GM19397 (cell line): Measurements from ENCODE around the gene TPGS2.

ENCODE experiments used
- ATAC-seq: cut with Tn5 transposase; IDR thresholded peaks from one replicate; pipeline ENCODE4 v1.9.1; 2021; ENCODE audit warnings: mild to moderate bottlenecking, moderate library complexity; ENCODE audit not compliant: unreplicated experiment

TPGS2 gene

DNA sequence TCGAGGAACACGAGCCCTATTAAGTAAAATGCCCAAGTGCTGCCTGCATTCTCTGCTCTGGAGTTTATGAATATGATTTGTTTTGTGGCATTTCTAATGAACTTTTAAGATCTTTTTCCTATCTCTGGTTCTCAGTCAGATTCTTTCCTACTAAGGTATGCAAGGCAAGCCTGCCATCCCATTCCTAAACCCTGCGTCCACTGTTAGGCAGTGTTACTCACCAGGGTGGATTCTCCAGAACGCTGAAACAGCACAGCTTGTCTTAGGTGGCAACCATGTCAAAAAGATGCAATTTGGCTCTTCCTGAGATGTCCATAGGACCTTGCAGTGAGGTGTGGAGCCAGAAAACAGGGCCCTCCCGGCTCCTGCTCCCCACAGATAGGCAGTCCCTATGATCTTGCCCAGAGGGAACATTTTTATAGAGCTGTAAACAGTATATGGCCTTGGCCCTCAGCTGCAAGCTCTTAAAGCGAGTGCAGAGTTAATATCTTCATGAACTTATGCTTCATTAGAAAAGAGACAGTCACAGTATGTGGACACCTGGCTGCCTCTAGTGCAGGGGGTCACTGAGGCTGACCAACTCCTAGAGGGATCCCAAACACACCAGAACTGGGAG, 84.4 kb downstream of the TPGS2 start:
- ATAC-seq, result no peak
